ENCODE measurements around the gene PKHD1.

DNA sequence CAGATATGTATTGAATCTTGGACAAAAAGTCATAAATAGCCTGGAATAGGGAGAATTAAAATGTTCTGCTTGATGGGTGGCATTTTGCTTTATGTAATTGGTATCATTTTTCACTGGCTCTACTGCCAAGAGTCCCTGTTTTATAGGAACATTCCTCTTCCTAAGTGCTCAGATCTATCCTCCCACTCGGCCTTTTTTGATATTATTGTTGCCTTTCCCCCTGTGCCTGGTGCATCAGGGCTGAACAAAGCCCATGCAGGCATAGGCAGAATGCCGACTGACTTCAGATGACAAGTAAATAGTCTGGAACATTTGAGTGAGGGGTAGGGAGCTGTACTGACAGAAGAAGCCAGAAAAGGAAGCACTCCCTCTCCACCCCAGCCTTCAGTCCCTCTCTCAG is 127.0 kb downstream of the PKHD1 start:
- TF ChIP-seq CTCF (IDR thresholded peaks at IDR 0.05) = no peak
- TF ChIP-seq POLR2A (IDR thresholded peaks at IDR 0.05) = no peak
- TF ChIP-seq EP300 (IDR thresholded peaks at IDR 0.05) = no peak
